ENCODE data around the gene BCAS1. TPM values are rescaled to one million over a fixed set of nuclear protein-coding genes. Genes with fewer than 3 reads are reported as not detected.
A peak's percentile ranks its signal among the peaks of the same experiment; 100 is the strongest.

The BCAS1 gene
- total and polyA plus RNA-seq, 12 donors = 0.07 to 2.3 (median 0.13) TPM; not detected in 7

- 85 to 94% (median 92%) methylated on average over 4 of the region's 4 CpGs for WGBS, 4 donors
- Histone ChIP-seq H3K27me3 (no peaks in the 10 kb centered on the region), H3K36me3 (replicated peaks in 1 of 2) (no peaks in the 10 kb centered on the region), H3K27ac (no peak overlapping the region), H3K4me3 (no peak overlapping the region), H3K4me1 (replicated peaks in 1 of 2) (no peaks in the 10 kb centered on the region), H3K9me3 (replicated peaks in 1 of 3) (no peaks in the 10 kb centered on the region)
- TF ChIP-seq CTCF (IDR thresholded peaks at IDR 0.05) (no peak), POLR2A (IDR thresholded peaks at IDR 0.05) (no peak)
- intact Hi-C loops (cut with DNase I) = loop anchor here in 1 of 2 donors (10.0 kb wide), 1 partner anchor 102 kb away; no protein-coding TSS in a partner anchor
- no peak for DNase-seq
Measured at GRCh38 chr20:53952528-53953096, 117.8 kb downstream of the BCAS1 start.

- intact Hi-C loops (cut with DNase I) = loop anchor here in 1 of 2 donors (10.0 kb wide), 1 partner anchor 104 kb away; no protein-coding TSS in a partner anchor
- H3K27me3 ChIP-seq = no peaks in the 10 kb centered on the region
- no peak overlapping the region for H3K4me3 ChIP-seq
- TF ChIP-seq POLR2A (IDR thresholded peaks at IDR 0.05) (no peak), CTCF (IDR thresholded peaks at IDR 0.05) (no peak)
- no peaks in the 10 kb centered on the region for H3K4me1 ChIP-seq (replicated peaks in 1 of 2)
- no peak overlapping the region for H3K27ac ChIP-seq
- no peaks in the 10 kb centered on the region for H3K9me3 ChIP-seq (replicated peaks in 1 of 3)
- no peaks in the 10 kb centered on the region for H3K36me3 ChIP-seq (replicated peaks in 1 of 2)
- no peak for DNase-seq
- 74 to 83% (median 79%) methylated on average over 3 of the region's 3 CpGs for WGBS, 4 donors
Measured at GRCh38 chr20:53950578-53950977, 119.8 kb downstream of the BCAS1 start.

- Histone ChIP-seq H3K4me3 (no peak overlapping the region), H3K4me1 (replicated peaks in 1 of 2) (no peaks in the 10 kb centered on the region), H3K27ac (no peak overlapping the region), H3K27me3 (no peaks in the 10 kb centered on the region), H3K9me3 (replicated peaks in 1 of 3) (no peaks in the 10 kb centered on the region), H3K36me3 (replicated peaks in 1 of 2) (no peaks in the 10 kb centered on the region)
- TF ChIP-seq CTCF (IDR thresholded peaks at IDR 0.05) (no peak), POLR2A (IDR thresholded peaks at IDR 0.05) (no peak)
- intact Hi-C loops (cut with DNase I) = loop anchor here in 1 of 2 donors (10.0 kb wide), 1 partner anchor 105 kb away; no protein-coding TSS in a partner anchor
- no peak for DNase-seq
- WGBS, 4 donors = 52 to 62% (median 58%) methylated on average over 6 to 7 of the region's 7 CpGs
Measured at GRCh38 chr20:53950031-53950430, 120.4 kb downstream of the BCAS1 start.

GRCh38 chr20:53949319-53949839 lies 121.0 kb downstream of the BCAS1 start:
- no peak overlapping the region for H3K4me3 ChIP-seq
- intact Hi-C loops (cut with DNase I) = loop anchor here in 1 of 2 donors (10.0 kb wide), 1 partner anchor 375 kb away; no protein-coding TSS in a partner anchor
- DNase-seq = peak in 2 of 7 donors; percentile 41 to 42

More at GRCh38 chr20:53949319-53949839, 121.0 kb downstream of the BCAS1 start:
- H3K36me3 ChIP-seq (replicated peaks in 1 of 2) = no peaks in the 10 kb centered on the region
- TF ChIP-seq POLR2A (IDR thresholded peaks at IDR 0.05) = no peak
- no peak for TF ChIP-seq CTCF (IDR thresholded peaks at IDR 0.05)
- no peaks in the 10 kb centered on the region for H3K9me3 ChIP-seq (replicated peaks in 1 of 3)
- no peaks in the 10 kb centered on the region for H3K27me3 ChIP-seq
- WGBS, 4 donors = 26 to 53% (median 40%) methylated on average over 4 to 10 of the region's 10 CpGs
- H3K27ac ChIP-seq = no peak overlapping the region
- H3K4me1 ChIP-seq (replicated peaks in 1 of 2) = no peaks in the 10 kb centered on the region

All from adrenal gland (tissue), 12 donors.